Endothelial cell of umbilical vein (primary cell): ENCODE data around the gene CENPF. TPM values are rescaled to one million over a fixed set of nuclear protein-coding genes. Genes with fewer than 3 reads are reported as not detected.
A peak's percentile ranks its signal among the peaks of the same experiment; 100 is the strongest.

Experiments
- BruUV-seq: library from RNA; stranded (reverse); fragments of 400-500 nt; replicated peaks from 2 replicates; lab custom pipeline; 2021; lab: Mats Ljungman, UMichigan
- CTCF ChIA-PET: fragments of 300-600, 350-600 bp; sonication (Branson Sonifier 250); formaldehyde crosslinking; loops from one replicate; lab custom pipeline; 2021; ENCODE audit warnings: antibody characterized with exemption, inconsistent platforms; lab: Charles Lee
- POLR2A ChIA-PET: fragments of 300-600, 350-600 bp; sonication (Branson Sonifier 250); formaldehyde crosslinking; loops from one replicate; lab custom pipeline; 2021; ENCODE audit warnings: antibody characterized with exemption, inconsistent platforms; lab: Charles Lee
- DNase-seq: peaks from one replicate; pipeline ENCODE4 v3.0.0-alpha.2; 2011; ENCODE audit warnings: low read depth, low spot score
- FAIRE-seq: peaks from 2 replicates; lab custom pipeline; 2011; peaks lifted over from hg19 to GRCh38; lab: Jason Lieb, UNC
- H2AFZ ChIP-seq: 2 replicates; pipeline ENCODE4 v1.6.0; 2012; ENCODE audit warnings: low read depth, low read length, control low read depth, inconsistent platforms
- H3K27ac ChIP-seq: 2 replicates; pipeline ENCODE4 v1.5.1; 2011; ENCODE audit warnings: low read depth, mild to moderate bottlenecking, control low read depth, low read length, moderate library complexity; ENCODE audit not compliant: insufficient read depth
- H3K27me3 ChIP-seq, 2 experiments: 2 replicates each; pipeline versions ENCODE4 v1.6.0 to v1.6.1; 2011; ENCODE audit warnings: low read length in 2 of 2, mixed read lengths in 1 of 2; ENCODE audit not compliant: control insufficient read depth in 2 of 2, insufficient read depth in 2 of 2
- H3K36me3 ChIP-seq, 2 experiments: 2 replicates in 1 of 2; 3 replicates in 1 of 2; pipeline ENCODE4 v1.5.1; 2011; ENCODE audit warnings: low read length in 2 of 2, mild to moderate bottlenecking in 1 of 2, moderate library complexity in 1 of 2; ENCODE audit not compliant: control insufficient read depth in 2 of 2, insufficient read depth in 2 of 2; ENCODE audit errors: extremely low read depth in 1 of 2
- H3K4me1 ChIP-seq: 3 replicates; pipeline ENCODE4 v1.5.1; 2011; ENCODE audit warnings: mild to moderate bottlenecking, low read length; ENCODE audit not compliant: control insufficient read depth, insufficient read depth; ENCODE audit errors: extremely low read depth
- H3K4me2 ChIP-seq: 2 replicates; pipeline ENCODE4 v1.6.1; 2011; ENCODE audit warnings: low read length, control low read depth, mixed read lengths; ENCODE audit not compliant: insufficient read depth
- H3K4me3 ChIP-seq, 3 experiments: fragments of 200-600 bp in 1 of 3; sonication (generic), shearing (Covaris generic) in 1 of 3; replicated peaks in 1 of 3; 2 replicates each; pipeline ENCODE4 v1.5.1; 2011 to 2016; ENCODE audit warnings: control low read depth in 3 of 3, low read length in 3 of 3, mild to moderate bottlenecking in 2 of 3, inconsistent platforms in 1 of 3, low read depth in 1 of 3, moderate library complexity in 1 of 3; ENCODE audit not compliant: insufficient read depth in 1 of 3
- H3K79me2 ChIP-seq: 2 replicates; pipeline ENCODE4 v1.6.0; 2012; ENCODE audit warnings: low read length, inconsistent platforms; ENCODE audit not compliant: control insufficient read depth, insufficient read depth
- H3K9ac ChIP-seq: replicated peaks from 2 replicates; pipeline ENCODE3; 2011; ENCODE audit warnings: low read length, control low read depth; ENCODE audit not compliant: insufficient read depth; ENCODE audit errors: extremely low read depth
- H3K9me1 ChIP-seq: replicated peaks from 3 replicates; pipeline ENCODE4 v1.6.0; 2011; ENCODE audit warnings: mild to moderate bottlenecking, low read length; ENCODE audit not compliant: control insufficient read depth, insufficient read depth; ENCODE audit errors: extremely low read depth
- H3K9me3 ChIP-seq: replicated peaks from 2 replicates; pipeline ENCODE4 v1.5.1; 2012; ENCODE audit warnings: low read length, inconsistent platforms; ENCODE audit not compliant: control insufficient read depth, insufficient read depth
- H4K20me1 ChIP-seq: replicated peaks from 2 replicates; pipeline ENCODE3; 2011; ENCODE audit warnings: mild to moderate bottlenecking, low read length; ENCODE audit not compliant: control insufficient read depth, insufficient read depth; ENCODE audit errors: extremely low read depth
- FOS ChIP-seq: IDR thresholded peaks from 2 replicates; pipeline ENCODE4 v1.6.1; 2011; ENCODE audit warnings: mild to moderate bottlenecking, low read length, moderate library complexity, borderline replicate concordance; ENCODE audit not compliant: insufficient read depth
- GATA2 ChIP-seq: IDR thresholded peaks from 2 replicates; pipeline ENCODE4 v1.7.0; 2011; ENCODE audit warnings: low read depth, mild to moderate bottlenecking, moderate library complexity, mixed read lengths, low read length; ENCODE audit not compliant: insufficient read length, insufficient read depth
- JUN ChIP-seq: IDR thresholded peaks from 2 replicates; pipeline ENCODE4 v1.6.1; 2011; ENCODE audit warnings: borderline replicate concordance, low read depth; ENCODE audit not compliant: insufficient read length, insufficient read depth
- MYC ChIP-seq: IDR thresholded peaks from one replicate; pipeline ENCODE4 v1.6.1; 2011; ENCODE audit warnings: mild to moderate bottlenecking, low read depth, low read length
- POLR2A ChIP-seq: IDR thresholded peaks from 2 replicates; pipeline ENCODE4 v1.6.1; 2012; ENCODE audit warnings: low read depth, mild to moderate bottlenecking, control low read depth, low read length
- dilution Hi-C: fragments of 300-500 bp; cut with MboI; formaldehyde crosslinking; loops from one replicate; pipeline ENCODE4 v1.15.0; 2019; ENCODE audit warnings: low sequenced_read_pairs; ENCODE audit not compliant: extremely low pct_ligation_motif_present
- intact Hi-C: fragments of 100-400 bp; cut with micrococcal nuclease; formaldehyde crosslinking; loops from one replicate; pipeline ENCODE4 v1.10.0; 2022
- polyA plus RNA-seq, 4 experiments: library from polyadenylated mRNA; depleted of rRNA in 3 of 4; stranded (reverse) in 3 of 4; unstranded in 1 of 4; fragments of >200 nt; gene quantifications; 2 replicates each; pipeline versions ENCODE4 v1.2.1 to v1.2.3, GENCODE V29; 2011 to 2012; ENCODE audit warnings: missing spikeins in 1 of 4
- total RNA-seq: library from RNA; stranded (reverse); gene quantifications from 2 replicates; pipeline ENCODE4 v1.2.3, GENCODE V29; 2021
- TF ChIP-seq, protein P1 (sequence below), 2 donors: IDR thresholded peaks; 1 replicate in 1 of 2; 2 replicates in 1 of 2; pipeline ENCODE4 v1.5.1; 2011; ENCODE audit warnings: low read length in 2 of 2, mild to moderate bottlenecking in 2 of 2, moderate library complexity in 2 of 2, control low read depth in 1 of 2, inconsistent platforms in 1 of 2, low read depth in 1 of 2; ENCODE audit not compliant: insufficient read depth in 1 of 2; ENCODE audit errors: extremely low read depth in 1 of 2
- TF ChIP-seq, protein P2 (sequence below): IDR thresholded peaks from 2 replicates; pipeline ENCODE4 v1.6.1; 2011; ENCODE audit not compliant: insufficient read depth, insufficient read length

The CENPF gene
- total and polyA plus RNA-seq, 2 donors (not counting 3 experiments of a cell fraction or from before 2014, with no cell fraction given): 6.4 to 66.2 TPM

DNA sequence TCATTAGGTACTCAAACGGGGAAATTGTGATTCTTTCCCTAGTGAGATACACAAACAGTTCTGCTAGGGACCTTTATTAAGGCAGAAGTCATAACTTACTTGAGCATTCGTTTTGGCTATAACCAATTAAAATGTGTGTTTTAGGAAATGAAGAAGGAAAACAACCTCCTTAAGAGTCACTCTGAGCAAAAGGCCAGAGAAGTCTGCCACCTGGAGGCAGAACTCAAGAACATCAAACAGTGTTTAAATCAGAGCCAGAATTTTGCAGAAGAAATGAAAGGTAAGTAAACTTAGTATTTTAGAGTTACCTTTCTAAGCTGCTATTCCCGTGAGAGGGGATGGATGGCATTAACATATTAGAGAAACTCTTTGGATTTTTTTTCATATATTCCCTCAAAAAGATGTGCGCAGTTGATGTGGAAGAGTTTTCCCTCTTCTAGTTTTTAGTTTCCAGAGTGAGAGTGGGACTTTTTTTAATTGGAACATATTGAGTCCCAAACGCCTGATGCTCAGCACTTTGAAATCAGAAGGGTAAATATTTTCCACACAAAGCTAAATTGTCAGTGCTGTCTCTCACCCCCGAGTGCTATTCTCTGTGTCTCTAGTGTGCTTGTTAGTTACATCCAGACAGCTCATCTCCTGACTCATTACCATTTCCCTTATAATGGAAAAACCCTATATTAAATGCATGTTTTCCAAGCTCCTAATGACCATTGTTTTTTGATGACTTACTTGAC is 34.9 kb downstream of the CENPF start:
- intact Hi-C loops: loop anchor here (1.0 to 2.0 kb wide), 2 partner anchors 424 to 889 kb away; no protein-coding TSS in a partner anchor
- Histone ChIP-seq H3K4me3 (no peak overlapping the region), H3K27ac (no peak overlapping the region), H3K4me2 (no peak overlapping the region), H3K27me3 (no peaks in the 10 kb centered on the region), H3K9ac (no peak overlapping the region), H3K79me2 (peaks cover 2% of the 10 kb centered on the region), H3K36me3 (peaks cover 5 to 21% of the 10 kb centered on the region in 2 experiments), H3K9me3 (no peaks in the 10 kb centered on the region), H4K20me1 (no peaks in the 10 kb centered on the region), H3K9me1 (no peaks in the 10 kb centered on the region), H3K4me1 (peaks cover 7% of the 10 kb centered on the region), H2AFZ (no peak overlapping the region)
- TF ChIP-seq, protein P1, sequence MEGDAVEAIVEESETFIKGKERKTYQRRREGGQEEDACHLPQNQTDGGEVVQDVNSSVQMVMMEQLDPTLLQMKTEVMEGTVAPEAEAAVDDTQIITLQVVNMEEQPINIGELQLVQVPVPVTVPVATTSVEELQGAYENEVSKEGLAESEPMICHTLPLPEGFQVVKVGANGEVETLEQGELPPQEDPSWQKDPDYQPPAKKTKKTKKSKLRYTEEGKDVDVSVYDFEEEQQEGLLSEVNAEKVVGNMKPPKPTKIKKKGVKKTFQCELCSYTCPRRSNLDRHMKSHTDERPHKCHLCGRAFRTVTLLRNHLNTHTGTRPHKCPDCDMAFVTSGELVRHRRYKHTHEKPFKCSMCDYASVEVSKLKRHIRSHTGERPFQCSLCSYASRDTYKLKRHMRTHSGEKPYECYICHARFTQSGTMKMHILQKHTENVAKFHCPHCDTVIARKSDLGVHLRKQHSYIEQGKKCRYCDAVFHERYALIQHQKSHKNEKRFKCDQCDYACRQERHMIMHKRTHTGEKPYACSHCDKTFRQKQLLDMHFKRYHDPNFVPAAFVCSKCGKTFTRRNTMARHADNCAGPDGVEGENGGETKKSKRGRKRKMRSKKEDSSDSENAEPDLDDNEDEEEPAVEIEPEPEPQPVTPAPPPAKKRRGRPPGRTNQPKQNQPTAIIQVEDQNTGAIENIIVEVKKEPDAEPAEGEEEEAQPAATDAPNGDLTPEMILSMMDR (IDR thresholded peaks at IDR 0.05; ENCODE audit: extremely low read depth in 1 of 2, insufficient read depth in 1 of 2, low read depth in 1 of 2, low read length in 2 of 2): peak; percentile 52 to 68
- TF ChIP-seq JUN (no peak), MYC (no peak), GATA2 (no peak), POLR2A (no peak), FOS (peak; percentile 70)
- TF ChIP-seq, protein P2, sequence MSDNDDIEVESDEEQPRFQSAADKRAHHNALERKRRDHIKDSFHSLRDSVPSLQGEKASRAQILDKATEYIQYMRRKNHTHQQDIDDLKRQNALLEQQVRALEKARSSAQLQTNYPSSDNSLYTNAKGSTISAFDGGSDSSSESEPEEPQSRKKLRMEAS: no peak
- DNase-seq: peak; percentile 64
- POLR2A ChIA-PET: no interaction called here
- CTCF ChIA-PET: interaction anchor here (0.6 to 3.6 kb wide), 11 partner anchors 9 to 889 kb away, joined by 3 to 45 read pairs (median 6); partner anchors contain the start of gene PTPN14
- dilution Hi-C loops: no loop called here
- BruUV-seq: no TSS peak
- peak; percentile 53 for FAIRE-seq
